HG03521 (cell line): Measurements from ENCODE around the gene FBLN5.
"Not testable (repeated sequence)": the region's sequence is repeated elsewhere in the genome, so short reads cannot be mapped to it uniquely, and the experiment has no call there.

Source experiments
- ATAC-seq: cut with Tn5 transposase; IDR thresholded peaks from one replicate; pipeline ENCODE4 v1.9.1; 2021; ENCODE audit warnings: mild to moderate bottlenecking, moderate library complexity; ENCODE audit not compliant: unreplicated experiment

Gene FBLN5

DNA sequence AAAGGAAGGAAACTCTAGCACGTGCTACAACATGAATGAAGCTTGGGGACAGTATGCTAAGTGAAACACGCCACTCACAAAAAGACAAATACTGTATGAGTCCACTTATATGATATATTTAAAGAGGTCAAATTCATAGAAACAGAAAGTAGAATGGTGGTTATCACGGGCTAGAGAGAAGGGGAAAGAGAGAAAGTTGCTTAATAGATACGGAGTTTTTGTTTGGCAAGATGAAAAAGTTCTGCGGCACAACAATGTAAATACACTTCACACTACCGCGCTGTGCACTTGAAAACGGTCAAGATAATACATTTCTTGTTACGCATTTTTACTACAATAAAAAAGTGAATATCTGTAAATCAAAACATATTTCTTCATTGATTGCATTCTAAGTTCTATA lies 37.3 kb downstream of the FBLN5 start:
- ATAC-seq, result no peak

- ATAC-seq, result no peak
These were observed 41.1 kb downstream of the FBLN5 start for GRCh38 chr14:91906374-91906773.

DNA sequence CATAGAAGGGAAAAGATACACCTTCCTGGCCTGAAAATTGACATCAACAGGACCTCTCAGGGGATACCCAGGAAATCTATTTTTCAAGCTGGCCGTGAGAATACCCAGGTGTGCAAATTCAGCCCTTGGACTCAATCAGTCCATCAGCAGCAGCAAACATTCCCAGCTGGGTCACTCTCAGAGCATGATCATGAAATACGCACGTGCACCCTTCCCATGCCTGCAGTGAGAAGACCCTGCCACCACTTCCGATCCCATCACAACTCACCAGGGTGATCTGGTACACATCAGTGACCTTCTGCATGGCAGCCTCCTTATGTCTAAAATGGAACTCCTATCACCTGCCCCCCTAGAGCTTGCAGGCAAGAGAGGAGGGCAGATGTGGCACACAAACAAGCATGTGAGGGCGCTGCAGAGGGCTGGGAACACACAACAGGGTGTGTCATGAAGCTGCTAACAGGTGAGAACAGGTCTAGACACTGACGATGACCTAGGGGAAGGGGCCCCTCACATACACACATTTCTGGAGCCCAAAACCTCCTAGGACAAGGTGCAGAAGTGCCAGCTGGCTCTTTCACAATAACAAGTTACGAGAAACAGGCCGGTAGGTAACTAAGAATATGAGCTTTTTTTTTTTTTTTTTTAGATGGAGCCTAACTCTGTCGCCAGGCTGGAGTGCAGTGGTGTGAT lies 42.4 kb downstream of the FBLN5 start:
- ATAC-seq, result no peak

- ATAC-seq, result no peak
These were observed 43.0 kb downstream of the FBLN5 start for GRCh38 chr14:91904483-91904882.

GRCh38 chr14:91903070-91903469 lies 44.4 kb downstream of the FBLN5 start:
- no peak for ATAC-seq

DNA sequence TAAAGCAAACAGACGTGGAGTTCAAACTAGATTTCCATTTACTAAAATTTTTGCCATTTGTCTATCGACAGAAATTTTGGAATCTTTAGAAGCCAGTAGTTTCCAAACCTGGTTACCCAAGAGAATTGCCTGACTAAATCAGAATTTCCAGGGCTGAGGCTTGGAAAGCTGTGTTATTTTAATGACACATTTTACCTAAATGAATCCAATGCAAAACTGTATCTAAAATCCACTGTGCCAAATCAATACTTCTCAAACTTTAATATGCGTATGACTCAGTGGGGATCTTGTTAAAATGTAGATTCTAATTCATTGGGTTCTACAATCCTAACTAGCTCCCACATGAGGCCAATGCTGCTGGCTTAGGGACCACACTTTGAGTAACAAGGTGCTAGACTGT lies 45.2 kb downstream of the FBLN5 start:
- no peak for ATAC-seq

DNA sequence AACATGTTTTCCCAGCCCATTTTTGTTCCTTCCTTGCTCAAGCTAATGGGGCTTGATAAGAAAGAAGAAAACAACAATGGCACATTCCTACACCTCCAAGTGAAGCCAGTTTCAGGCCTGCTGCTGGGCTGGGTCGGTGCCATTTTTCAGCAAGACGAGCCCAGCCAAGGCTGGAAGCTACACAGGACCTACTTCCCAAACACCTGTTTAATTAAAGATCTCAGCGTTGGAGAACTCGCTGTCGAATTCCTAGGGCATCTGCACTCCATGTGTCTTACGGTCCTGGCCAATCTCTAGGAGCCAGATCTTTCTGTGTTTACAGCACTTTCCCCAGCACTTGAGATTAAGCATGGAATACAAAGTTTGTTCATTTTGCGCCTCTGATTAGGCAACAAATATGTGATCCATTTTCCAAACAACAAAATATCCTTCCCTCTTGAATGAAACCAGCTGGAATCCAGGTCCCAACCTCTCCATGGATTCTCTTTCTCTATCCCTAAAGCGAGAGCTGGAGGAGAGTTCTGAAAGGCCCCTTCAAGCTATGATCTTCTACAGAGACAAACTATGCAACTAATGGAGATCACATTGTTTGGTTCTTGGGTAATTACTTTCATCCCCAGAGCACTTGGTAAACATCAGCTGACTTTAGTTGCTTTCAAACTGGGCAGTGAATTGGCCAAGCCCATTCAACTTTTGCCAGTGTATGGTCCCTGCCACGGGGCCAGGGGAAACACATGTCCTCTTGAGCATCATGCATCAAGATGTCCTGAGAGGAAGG lies 45.9 kb downstream of the FBLN5 start:
- ATAC-seq, result no peak

- no peak for ATAC-seq
These were observed 47.7 kb downstream of the FBLN5 start for GRCh38 chr14:91899806-91900205.

GRCh38 chr14:91899213-91899612 lies 48.3 kb downstream of the FBLN5 start:
- no peak for ATAC-seq

GRCh38 chr14:91898372-91898771 lies 49.1 kb downstream of the FBLN5 start:
- no peak for ATAC-seq

- ATAC-seq, result not testable (repeated sequence)
These were observed 49.8 kb downstream of the FBLN5 start for GRCh38 chr14:91897716-91898115.

- no peak for ATAC-seq
These were observed 50.3 kb downstream of the FBLN5 start for GRCh38 chr14:91897106-91897701.

DNA sequence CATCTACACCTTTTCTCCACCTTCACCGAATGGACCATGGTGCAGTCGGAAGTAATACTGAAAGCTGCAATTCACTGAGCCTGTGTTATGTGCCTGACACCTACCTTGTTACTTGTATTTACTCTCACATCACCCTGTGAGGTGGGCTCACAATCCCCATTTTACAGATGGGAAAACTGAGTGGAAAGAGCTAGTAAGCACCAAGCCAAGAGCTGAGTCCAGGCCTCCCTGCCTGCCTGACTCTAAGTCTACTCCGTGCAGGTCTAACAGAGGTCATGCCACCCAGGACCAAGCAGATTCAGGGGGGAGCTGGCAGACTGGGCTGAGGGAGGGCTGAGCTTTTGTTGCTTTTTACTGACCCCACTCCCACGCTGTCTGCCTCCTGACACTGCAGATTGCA lies 51.1 kb downstream of the FBLN5 start:
- ATAC-seq, result no peak

- no peak for ATAC-seq
These were observed 53.8 kb downstream of the FBLN5 start for GRCh38 chr14:91893669-91894068.

DNA sequence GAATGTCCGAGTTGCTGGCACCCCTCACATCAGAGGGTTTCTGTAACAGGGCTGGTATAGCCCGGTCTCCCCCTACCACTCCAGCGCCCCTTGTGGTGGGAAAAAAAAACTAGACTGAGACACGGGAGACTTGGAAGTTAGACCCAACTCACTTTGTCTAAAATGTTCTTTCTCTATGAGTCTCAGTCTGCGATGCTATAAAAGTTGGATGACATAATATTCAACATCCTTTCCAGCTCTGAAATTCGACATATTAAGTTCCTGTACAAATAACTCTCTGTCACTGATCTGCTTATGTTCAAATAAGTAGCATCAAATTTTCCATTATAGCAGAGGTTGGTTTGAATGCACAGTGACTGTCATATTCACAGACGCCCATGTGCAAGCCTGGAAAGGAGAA lies 54.5 kb downstream of the FBLN5 start:
- ATAC-seq, result no peak

- no peak for ATAC-seq
These were observed 55.7 kb downstream of the FBLN5 start for GRCh38 chr14:91891721-91892220.

DNA sequence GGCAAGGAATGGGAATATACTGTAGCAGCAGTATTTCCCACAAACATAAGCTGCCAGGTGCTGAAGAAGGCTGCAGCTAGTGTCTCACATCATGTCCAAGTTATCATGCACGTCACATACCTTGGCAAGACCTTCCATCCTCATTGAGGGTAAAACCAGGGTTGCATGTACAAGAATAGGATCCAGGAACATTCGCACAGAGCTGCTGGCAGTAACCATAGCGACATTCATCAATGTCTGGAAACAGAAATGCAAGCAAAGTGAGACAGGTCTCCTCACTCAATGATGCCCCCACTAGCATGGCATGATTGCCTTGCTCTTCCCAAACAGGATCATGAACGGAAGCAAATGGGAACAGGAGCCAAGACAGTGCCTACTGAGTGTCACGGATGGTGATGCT lies 56.4 kb downstream of the FBLN5 start:
- ATAC-seq, result no peak

DNA sequence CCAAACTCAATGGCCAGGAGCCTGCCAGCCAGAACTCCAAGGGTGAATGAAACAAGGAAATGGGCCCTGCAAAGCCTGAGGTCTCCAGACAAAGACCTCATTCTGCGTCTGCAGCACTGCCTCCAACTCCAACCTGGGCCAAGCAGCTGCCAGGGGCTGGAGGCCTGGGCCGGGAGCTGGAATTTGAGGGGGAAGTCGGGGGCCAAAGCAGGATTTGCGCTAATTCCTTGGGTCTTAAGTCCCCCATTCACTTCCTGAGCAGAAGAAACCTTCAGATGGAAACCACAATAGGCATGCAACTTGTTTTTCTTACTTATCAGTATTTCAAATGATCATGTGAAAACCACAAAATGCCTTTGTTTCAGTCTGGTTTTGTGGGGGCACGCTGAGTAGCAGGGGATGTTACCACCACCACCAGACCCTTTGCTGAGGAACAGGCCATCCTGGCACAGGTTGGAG lies 57.2 kb downstream of the FBLN5 start:
- ATAC-seq, result no peak

DNA sequence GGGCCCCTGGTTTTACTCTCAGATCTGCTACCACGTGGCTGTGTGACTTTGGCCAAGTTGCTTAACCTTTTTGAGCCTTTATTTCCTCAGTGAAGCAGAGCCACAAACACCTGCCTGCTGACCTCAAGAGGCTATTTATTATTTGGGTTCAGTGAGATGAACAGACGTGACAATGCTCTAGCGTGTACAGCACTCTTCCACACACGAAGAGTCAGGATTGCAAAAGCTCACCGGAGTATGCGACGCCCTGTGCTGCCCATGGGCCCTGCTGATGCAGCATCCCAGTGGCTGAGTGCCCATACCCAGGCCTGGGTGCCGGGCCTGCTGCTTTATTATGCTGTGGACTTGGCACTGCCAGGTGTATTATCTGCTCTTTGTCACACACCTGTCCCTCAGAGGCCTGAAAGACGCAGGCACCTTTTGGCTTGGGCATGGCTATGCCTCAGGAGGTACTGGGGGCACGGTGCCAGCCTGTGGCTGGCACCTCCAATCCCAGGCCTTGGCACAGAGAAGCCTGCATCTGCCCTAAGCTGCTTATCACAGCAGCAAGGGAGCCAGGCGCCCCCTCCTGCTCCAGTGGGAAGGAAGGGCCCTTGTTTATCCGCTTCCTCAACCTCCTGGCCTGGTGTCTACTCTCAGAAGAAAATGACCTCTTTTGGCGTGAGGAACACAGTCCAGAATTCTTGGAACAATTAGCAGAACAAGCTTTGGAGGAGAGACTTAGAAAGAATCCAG lies 57.9 kb downstream of the FBLN5 start:
- ATAC-seq, result no peak

- no peak for ATAC-seq
These were observed 58.6 kb downstream of the FBLN5 start for GRCh38 chr14:91888641-91889476.
